GM19328 (cell line): ENCODE results near the gene HERC2.
"Not testable (repeated sequence)": the region's sequence is repeated elsewhere in the genome, so short reads cannot be mapped to it uniquely, and the experiment has no call there.

Experiments
- ATAC-seq: cut with Tn5 transposase; IDR thresholded peaks from one replicate; pipeline ENCODE4 v1.9.1; 2021; ENCODE audit warnings: mild to moderate bottlenecking, moderate library complexity; ENCODE audit not compliant: unreplicated experiment

Gene HERC2

GRCh38 chr15:28227303-28227702 is 94.7 kb downstream of the HERC2 start:
- ATAC-seq: not testable (repeated sequence)

DNA sequence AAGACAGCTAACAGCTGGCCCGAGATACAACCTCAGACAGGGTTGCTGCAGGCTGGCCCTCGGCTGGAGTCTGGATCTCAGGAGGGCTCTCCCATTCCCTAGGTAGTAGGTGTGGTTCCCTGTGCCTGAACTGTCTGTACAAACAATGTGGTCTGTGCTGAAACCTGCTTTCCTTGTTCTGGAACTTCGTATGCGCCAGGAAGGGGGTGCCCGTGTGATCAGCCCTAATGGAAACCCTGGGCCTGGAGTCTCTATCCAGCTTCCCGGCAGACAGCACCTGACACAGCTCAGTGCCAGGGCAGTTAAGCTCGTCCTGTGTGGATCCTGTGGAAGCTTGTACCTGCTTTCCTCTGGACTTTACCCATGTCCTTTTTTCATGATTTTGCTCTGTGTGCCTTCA is 99.4 kb downstream of the HERC2 start:
- not testable (repeated sequence) for ATAC-seq

DNA sequence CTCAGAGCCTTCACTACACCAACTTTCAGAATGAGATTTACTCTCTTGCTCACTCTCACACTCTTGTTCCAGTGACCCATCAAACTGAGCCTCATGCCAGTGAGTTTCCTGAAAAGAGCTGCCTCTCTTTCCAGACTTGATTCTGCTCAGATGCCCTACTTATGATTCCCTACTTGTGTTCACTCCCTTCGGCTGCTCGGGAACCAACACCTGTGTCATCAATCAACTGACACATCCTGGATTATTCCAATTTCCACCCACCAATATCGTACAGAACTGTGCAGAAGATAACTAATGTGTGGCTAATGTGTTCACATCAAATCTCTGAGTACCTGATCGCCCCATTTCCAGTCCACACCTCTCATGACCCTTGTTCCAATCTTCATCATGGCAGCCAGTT is 100.3 kb downstream of the HERC2 start:
- not testable (repeated sequence) for ATAC-seq

DNA sequence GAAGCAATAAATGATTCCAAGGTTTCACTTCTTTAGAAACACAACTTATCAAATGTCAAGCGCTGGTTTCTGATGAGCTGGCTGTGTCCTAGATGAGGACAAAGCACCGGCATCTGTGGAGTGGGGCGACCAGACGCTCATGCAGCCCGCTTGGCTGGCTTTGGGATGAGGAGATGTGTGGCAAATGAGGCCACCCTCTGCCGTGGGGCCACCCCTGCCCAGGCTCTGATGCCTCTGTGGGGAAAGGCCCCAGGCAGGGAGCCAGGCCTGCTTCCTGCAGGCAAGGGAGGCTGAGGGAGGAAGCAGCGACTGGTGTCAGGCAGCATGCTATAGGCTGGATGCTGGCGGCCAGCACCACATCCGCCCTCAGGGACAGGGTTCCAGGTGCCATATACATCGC is 102.9 kb downstream of the HERC2 start:
- ATAC-seq: no peak

- not testable (repeated sequence) for ATAC-seq
Observed at GRCh38 chr15:28216946-28217546, 104.9 kb downstream of the HERC2 start.

DNA sequence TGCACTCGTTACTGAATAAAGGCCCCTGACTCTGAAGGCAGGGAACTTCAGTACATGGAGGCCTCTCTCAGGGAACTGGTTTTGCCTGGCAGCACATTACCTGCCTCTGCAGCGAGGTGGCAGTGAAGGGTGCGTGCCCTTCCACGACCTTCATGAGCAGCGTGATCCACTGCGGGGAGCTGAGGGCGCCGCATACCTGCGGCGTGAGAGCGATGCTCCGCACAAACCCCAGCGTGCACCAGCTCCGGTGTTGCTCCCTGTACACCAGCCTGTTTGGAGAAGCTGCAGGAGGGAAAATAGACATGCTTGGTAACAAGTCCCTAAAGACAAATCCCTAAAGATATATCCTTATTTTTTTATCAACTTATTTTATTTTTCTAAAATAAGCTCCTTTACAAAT is 106.5 kb downstream of the HERC2 start:
- not testable (repeated sequence) for ATAC-seq

DNA sequence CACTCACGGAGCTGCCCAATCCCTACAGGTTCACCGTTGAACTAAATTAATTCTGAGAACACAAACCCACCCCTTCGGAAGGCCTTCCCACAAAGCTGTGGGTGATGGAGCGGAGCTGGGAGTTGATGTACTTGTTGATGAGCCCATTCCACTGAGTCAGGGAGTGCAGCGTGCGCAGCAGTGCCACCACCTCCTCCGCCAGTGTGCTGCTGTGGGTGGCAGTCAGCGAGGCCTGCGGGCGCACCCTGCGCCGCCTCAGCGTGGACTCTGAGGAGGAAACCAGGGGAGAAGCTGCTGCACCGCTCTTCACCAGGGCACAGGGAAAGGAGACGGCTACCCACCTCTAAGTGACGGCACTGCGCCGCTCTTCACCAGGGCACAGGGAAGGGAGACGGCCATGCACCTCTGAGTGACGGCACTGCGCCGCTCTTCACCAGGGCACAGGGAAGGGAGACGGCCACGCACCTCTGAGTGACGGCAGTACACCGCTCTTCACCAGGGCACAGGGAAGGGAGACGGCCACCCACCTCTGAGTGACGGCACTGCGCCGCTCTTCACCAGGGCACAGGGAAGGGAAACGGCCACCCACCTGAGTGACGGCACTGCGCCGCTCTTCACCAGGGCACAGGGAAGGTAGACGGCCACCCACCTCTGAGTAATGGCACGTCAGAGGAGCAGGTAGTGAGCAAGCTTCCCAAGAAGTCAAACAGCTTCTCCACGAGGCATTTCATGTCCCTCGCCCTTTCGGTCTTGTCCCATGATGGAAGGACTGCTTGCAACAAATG is 107.8 kb downstream of the HERC2 start:
- ATAC-seq: not testable (repeated sequence)

GRCh38 chr15:28213393-28213792 is 108.6 kb downstream of the HERC2 start:
- not testable (repeated sequence) for ATAC-seq

- no peak for ATAC-seq
Observed at GRCh38 chr15:28208583-28208982, 113.4 kb downstream of the HERC2 start.

DNA sequence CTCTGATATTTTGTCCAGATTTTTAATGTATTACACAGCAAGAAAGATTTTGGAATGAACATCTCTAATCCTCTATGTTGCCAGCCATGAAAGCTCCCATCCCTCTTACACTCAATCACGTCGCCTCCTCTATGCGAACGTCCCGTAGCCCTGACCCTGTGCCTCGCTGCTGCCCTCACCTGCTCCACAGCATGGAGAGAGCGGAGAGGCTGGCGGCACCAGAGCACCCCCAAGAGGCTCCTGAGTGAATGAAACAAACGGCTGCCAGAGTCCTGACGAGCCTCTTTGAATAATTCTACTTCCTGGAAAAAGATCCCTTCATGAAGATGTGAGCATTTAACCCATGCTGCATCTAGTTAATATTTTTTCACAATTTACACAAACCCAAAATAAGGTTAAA is 116.3 kb downstream of the HERC2 start:
- not testable (repeated sequence) for ATAC-seq

DNA sequence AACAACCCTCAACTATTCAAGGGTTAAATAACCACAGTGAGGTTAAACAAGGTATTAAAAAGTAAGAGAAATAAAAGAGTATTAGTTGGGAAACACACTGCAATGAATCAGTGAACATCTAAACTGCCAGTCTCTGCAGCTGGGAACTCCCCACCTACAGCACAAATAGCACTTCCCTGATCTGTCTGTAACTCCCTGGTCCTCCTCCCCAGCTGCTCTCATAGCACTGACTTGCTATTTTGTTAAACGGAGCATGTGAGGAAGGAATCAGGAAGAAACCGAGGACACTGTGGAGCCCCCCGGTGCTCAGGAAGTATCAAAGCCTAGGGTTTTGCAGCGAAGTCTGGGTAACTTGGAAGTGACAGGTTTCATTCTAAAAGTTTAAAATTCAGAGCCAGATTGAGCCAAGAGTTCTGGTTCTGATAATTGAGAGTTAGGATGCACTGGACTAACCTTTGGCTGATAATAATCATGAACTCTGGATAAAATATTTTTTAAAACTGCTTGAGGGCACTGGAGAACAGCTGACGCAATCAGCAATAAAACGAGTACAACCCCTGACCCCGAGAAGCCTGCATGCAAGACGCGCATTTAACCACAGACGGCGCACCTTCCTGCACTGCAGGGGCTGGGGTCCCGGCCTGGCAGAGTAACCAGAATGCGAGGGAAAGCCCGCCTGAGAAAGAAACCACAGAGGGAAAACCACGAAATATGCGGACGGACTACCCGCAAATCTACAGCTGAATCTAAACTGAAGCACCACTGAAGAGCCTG is 118.7 kb downstream of the HERC2 start:
- ATAC-seq: not testable (repeated sequence)

DNA sequence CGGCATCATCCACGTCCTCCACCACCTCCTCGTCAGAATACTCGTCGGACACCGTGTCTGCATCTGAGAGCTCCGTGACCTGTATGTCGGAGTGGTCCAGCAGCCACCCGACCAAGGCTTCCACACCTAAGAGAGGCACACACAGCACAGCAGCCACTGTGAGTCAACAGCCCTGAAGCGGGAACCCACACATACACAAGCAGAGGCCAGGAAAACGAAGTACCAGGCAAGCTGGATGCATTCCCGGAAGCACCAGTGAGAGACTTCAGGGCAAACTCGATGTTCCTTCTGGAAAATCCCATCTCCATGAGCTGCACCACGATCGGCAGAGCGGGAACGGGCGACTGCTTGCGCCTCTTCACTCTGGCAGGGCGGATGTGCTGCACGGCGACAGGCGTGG is 119.9 kb downstream of the HERC2 start:
- not testable (repeated sequence) for ATAC-seq

DNA sequence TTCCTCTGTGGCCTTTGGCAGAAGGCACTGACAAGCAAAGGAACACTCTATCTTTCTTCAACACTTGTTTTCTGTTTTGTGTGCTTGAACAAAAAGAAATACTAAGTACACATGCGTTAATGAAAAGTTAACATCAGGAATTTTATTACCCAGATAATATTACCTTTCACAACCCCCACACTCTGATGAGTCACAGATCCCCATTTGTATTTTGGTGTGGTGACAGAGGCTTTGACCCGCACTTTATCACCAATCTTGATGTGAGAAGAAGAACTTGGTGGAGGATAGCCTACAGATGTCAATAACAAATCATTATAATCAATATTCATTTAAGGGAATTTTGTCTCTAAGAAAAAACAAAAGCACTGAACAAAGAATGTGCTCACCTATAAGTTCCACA is 123.8 kb downstream of the HERC2 start:
- ATAC-seq: not testable (repeated sequence)

GRCh38 chr15:28197694-28198093 is 124.3 kb downstream of the HERC2 start:
- ATAC-seq: not testable (repeated sequence)

- ATAC-seq: not testable (repeated sequence)
Observed at GRCh38 chr15:28196581-28196980, 125.4 kb downstream of the HERC2 start.

GRCh38 chr15:28192772-28193171 is 129.2 kb downstream of the HERC2 start:
- ATAC-seq: no peak

- ATAC-seq: no peak
Observed at GRCh38 chr15:28191832-28192231, 130.1 kb downstream of the HERC2 start.

DNA sequence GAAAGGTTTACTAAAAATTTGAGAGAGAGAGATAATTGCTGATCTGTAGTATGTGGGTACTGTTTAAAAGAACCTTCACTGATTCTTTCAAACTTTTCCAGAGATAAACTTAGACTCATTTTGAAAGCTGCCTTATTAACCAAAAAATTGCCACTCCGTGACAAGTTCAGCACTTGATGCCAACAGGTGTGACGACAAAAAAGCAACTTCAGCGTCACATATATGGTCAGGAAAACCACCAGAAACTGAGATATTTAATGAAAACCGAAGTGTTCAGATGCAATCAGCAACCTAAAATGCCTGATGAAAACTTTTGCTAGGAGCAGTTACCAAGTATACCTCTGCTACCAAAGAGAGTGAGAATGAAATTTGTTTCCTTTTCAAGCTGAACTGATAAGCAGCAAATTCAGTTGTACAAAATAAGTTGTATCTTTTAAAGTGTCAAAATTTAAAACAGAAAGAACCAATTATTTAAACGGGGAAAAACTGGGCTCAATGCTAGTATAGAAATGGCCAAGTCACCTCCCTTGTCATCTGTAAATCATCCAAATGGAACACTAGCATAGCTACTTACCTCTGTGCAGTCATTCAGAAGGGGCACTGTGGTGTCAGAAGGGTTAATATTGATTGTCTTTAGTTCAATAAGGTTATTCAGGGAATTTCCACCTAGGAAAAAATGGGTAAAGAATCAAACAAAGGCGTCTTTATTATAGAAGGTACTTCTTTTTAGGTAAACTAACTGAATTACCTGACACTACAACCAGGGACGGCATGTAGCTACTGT is 131.4 kb downstream of the HERC2 start:
- no peak for ATAC-seq

GRCh38 chr15:28185148-28185895 is 136.7 kb downstream of the HERC2 start:
- ATAC-seq: no peak

GRCh38 chr15:28184166-28184565 is 137.8 kb downstream of the HERC2 start:
- ATAC-seq: no peak
